GM18870 (cell line): Measurements from ENCODE around the gene HSPB7.
"Not testable (repeated sequence)": the region's sequence is repeated elsewhere in the genome, so short reads cannot be mapped to it uniquely, and the experiment has no call there.

Source experiments
- ATAC-seq: cut with Tn5 transposase; IDR thresholded peaks from one replicate; pipeline ENCODE4 v1.9.1; 2021; ENCODE audit warnings: moderate library complexity; ENCODE audit not compliant: unreplicated experiment

HSPB7 gene

GRCh38 chr1:16017461-16018303, at the start of gene HSPB7:
HSPB7 (minus strand) TSS chr1:16018043; CDS start chr1:16017963, 80 bp downstream.
- no peak for ATAC-seq

- ATAC-seq = no peak
Measured at GRCh38 chr1:16067127-16067768, 49.4 kb upstream of the HSPB7 start.

- ATAC-seq = no peak
Measured at GRCh38 chr1:16066245-16066644, 48.4 kb upstream of the HSPB7 start.

- no peak for ATAC-seq
Measured at GRCh38 chr1:16065269-16065576, 47.4 kb upstream of the HSPB7 start.

GRCh38 chr1:16064536-16065268, 46.9 kb upstream of the HSPB7 start:
- ATAC-seq = no peak

GRCh38 chr1:16063921-16064320, 46.1 kb upstream of the HSPB7 start:
- ATAC-seq = no peak

GRCh38 chr1:16063226-16063829, 45.5 kb upstream of the HSPB7 start:
- no peak for ATAC-seq

GRCh38 chr1:16062687-16063075, 44.8 kb upstream of the HSPB7 start:
- ATAC-seq = not testable (repeated sequence)

GRCh38 chr1:16061989-16062686, 44.3 kb upstream of the HSPB7 start:
- ATAC-seq = not testable (repeated sequence)

GRCh38 chr1:16061266-16061665, 43.4 kb upstream of the HSPB7 start:
- ATAC-seq = no peak

GRCh38 chr1:16058394-16059120, 40.7 kb upstream of the HSPB7 start:
- not testable (repeated sequence) for ATAC-seq

GRCh38 chr1:16057314-16057915, 39.6 kb upstream of the HSPB7 start:
- not testable (repeated sequence) for ATAC-seq

- not testable (repeated sequence) for ATAC-seq
Measured at GRCh38 chr1:16056521-16056912, 38.7 kb upstream of the HSPB7 start.

GRCh38 chr1:16055613-16056520, 38.0 kb upstream of the HSPB7 start:
- no peak for ATAC-seq

GRCh38 chr1:16054598-16055540, 37.0 kb upstream of the HSPB7 start:
- no peak for ATAC-seq

- no peak for ATAC-seq
Measured at GRCh38 chr1:16053781-16054502, 36.1 kb upstream of the HSPB7 start.

- ATAC-seq = not testable (repeated sequence)
Measured at GRCh38 chr1:16051949-16052348, 34.1 kb upstream of the HSPB7 start.
